Adrenal gland (tissue), 5 donors: ENCODE measurements around the gene CACNA1B.

Source experiments
- POLR2A ChIP-seq, 2 donors: fragments of 450-650 bp; IDR thresholded peaks; one replicate each; pipeline ENCODE4 v1.6.1; 2017; ENCODE audit warnings: antibody characterized with exemption in 2 of 2, mild to moderate bottlenecking in 2 of 2, moderate library complexity in 1 of 2
- TF ChIP-seq, protein P1 (sequence below), 6 experiments: fragments of 450-650 bp in 4 of 6; fragments of 200-600 bp in 2 of 6; sonication (generic) in 1 of 6; IDR thresholded peaks; 1 replicate in 5 of 6; 2 replicates in 1 of 6; pipeline versions ENCODE4 v1.5.1 to v1.8.0; 2016 to 2021; ENCODE audit warnings: antibody characterized with exemption in 6 of 6, mild to moderate bottlenecking in 2 of 6, moderate library complexity in 1 of 6
- donor health status: DM: no; HTN: no; CAD: no.

DNA sequence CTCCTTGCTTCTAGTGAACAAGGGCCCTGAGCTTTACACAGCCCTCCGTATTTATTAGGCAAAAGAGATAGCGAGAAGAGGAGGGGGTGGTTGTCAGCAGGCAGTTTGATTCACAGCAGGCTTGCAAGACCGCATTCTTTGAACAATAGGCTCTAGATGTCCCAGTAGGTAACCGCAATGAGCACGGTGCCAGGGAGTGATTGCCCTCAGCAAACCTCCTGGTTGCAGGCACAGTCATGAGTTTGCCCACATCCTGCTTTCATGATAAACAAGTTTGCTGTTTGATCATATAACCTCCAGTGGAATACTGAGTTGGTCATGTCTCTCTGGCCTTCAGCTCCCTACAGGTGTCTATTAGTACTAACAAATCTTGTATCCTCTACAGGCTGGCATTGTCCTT, 66.1 kb downstream of the CACNA1B start:
- no peak for TF ChIP-seq POLR2A (IDR thresholded peaks at IDR 0.05)
- TF ChIP-seq, protein P1, sequence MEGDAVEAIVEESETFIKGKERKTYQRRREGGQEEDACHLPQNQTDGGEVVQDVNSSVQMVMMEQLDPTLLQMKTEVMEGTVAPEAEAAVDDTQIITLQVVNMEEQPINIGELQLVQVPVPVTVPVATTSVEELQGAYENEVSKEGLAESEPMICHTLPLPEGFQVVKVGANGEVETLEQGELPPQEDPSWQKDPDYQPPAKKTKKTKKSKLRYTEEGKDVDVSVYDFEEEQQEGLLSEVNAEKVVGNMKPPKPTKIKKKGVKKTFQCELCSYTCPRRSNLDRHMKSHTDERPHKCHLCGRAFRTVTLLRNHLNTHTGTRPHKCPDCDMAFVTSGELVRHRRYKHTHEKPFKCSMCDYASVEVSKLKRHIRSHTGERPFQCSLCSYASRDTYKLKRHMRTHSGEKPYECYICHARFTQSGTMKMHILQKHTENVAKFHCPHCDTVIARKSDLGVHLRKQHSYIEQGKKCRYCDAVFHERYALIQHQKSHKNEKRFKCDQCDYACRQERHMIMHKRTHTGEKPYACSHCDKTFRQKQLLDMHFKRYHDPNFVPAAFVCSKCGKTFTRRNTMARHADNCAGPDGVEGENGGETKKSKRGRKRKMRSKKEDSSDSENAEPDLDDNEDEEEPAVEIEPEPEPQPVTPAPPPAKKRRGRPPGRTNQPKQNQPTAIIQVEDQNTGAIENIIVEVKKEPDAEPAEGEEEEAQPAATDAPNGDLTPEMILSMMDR (IDR thresholded peaks at IDR 0.05), result no peak
